Measurements from ENCODE around the gene ERC1.

DNA sequence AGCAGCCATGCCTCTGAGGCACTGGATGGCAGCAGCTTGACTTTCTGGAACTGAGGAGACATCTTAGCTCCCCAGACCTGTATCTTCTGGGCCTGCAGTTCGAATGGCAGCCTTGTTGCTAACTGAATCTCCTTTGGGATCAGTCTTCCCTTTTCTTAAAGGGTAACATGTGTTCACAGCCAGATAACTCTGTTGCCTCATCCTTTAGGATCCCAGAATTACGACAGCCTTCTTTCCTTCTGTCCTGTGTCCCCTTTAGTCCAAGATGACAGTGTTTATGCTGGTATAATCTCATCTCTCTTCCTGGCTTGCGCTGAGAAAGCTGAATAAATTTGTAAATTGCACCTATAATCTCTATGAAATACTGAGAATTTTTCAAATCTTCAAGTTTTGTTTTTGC, 9.1 kb upstream of the ERC1 start:
- TF ChIP-seq, protein P1, sequence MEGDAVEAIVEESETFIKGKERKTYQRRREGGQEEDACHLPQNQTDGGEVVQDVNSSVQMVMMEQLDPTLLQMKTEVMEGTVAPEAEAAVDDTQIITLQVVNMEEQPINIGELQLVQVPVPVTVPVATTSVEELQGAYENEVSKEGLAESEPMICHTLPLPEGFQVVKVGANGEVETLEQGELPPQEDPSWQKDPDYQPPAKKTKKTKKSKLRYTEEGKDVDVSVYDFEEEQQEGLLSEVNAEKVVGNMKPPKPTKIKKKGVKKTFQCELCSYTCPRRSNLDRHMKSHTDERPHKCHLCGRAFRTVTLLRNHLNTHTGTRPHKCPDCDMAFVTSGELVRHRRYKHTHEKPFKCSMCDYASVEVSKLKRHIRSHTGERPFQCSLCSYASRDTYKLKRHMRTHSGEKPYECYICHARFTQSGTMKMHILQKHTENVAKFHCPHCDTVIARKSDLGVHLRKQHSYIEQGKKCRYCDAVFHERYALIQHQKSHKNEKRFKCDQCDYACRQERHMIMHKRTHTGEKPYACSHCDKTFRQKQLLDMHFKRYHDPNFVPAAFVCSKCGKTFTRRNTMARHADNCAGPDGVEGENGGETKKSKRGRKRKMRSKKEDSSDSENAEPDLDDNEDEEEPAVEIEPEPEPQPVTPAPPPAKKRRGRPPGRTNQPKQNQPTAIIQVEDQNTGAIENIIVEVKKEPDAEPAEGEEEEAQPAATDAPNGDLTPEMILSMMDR (IDR thresholded peaks at IDR 0.05) = no peak
- TF ChIP-seq EP300 (IDR thresholded peaks at IDR 0.05) (no peak), POLR2A (IDR thresholded peaks at IDR 0.05) (no peak)

Data from suprapubic skin (tissue), 3 donors.